ENCODE data around the gene HMCN1. TPM values are rescaled to one million over a fixed set of nuclear protein-coding genes. Genes with fewer than 3 reads are reported as not detected.

The HMCN1 gene
- polyA plus RNA-seq, 1 experiment: 20.9 TPM

DNA sequence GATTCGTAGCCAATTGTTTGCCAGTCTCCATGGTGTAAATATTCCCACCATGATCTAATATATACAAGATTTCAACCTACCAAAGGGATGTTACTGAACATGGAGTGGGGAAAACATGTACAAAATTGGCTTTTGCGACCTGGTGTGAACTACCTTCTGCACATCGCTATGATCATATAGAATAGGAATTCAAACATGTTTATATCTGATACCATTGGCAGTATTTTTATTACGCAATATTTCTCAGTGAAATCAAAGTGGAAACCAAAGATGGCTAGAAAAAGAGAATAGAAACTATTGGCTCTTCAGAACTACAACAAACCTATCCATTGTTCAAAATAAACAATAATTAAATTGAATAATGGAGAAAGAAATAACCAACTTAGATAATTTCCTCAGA is 355.7 kb downstream of the HMCN1 start:
- H3K9me3 ChIP-seq (ENCODE audit: control insufficient read depth, insufficient read depth, low read length): no peaks in the 10 kb centered on the region
- H3K27me3 ChIP-seq (ENCODE audit: control insufficient read depth, insufficient read depth, low read length): no peaks in the 10 kb centered on the region
- ChIA-PET POLR2A (no interaction called here), CTCF (no interaction called here)
- DNase-seq (ENCODE audit: low read depth, low spot score): no peak
- no peak for TF ChIP-seq CTCF (IDR thresholded peaks at IDR 0.05; ENCODE audit: low read depth, low read length)
- no peak overlapping the region for H3K4me3 ChIP-seq (ENCODE audit: low read depth, low read length)
- H3K27ac ChIP-seq (ENCODE audit: low read depth, low read length): no peak overlapping the region

GRCh38 chr1:186091222-186091720 is 357.1 kb downstream of the HMCN1 start:
- ChIA-PET CTCF (interaction anchor here (2.2 kb wide), 1 partner anchor 121 kb away, joined by 8 read pairs; no protein-coding TSS in a partner anchor), POLR2A (no interaction called here)
- H3K27ac ChIP-seq (ENCODE audit: low read depth, low read length): no peak overlapping the region
- no peaks in the 10 kb centered on the region for H3K27me3 ChIP-seq (ENCODE audit: control insufficient read depth, insufficient read depth, low read length)
- DNase-seq (ENCODE audit: low read depth, low spot score): no peak
- no peak for TF ChIP-seq CTCF (IDR thresholded peaks at IDR 0.05; ENCODE audit: low read depth, low read length)
- no peak overlapping the region for H3K4me3 ChIP-seq (ENCODE audit: low read depth, low read length)
- H3K9me3 ChIP-seq (ENCODE audit: control insufficient read depth, insufficient read depth, low read length): no peaks in the 10 kb centered on the region

DNA sequence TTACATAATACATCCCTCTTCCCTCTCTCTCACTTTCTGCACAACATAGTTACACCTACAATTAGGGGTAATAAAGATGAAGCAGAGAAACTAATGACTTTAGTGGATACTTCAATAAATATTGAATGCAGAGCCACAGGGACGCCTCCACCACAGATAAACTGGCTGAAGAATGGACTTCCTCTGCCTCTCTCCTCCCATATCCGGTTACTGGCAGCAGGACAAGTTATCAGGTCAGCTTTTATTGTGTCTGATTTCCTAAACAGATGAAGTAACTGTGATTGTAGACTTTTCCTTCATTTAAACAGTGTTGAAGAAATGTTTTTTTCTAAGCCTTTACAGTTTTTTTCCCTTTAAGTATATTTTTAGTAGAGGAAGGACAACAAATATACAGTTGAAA is 359.2 kb downstream of the HMCN1 start:
- ChIA-PET POLR2A (no interaction called here), CTCF (no interaction called here)
- DNase-seq (ENCODE audit: low read depth, low spot score): no peak
- Histone ChIP-seq H3K27ac (ENCODE audit: low read depth, low read length) (no peak overlapping the region), H3K27me3 (ENCODE audit: control insufficient read depth, insufficient read depth, low read length) (no peaks in the 10 kb centered on the region), H3K4me3 (ENCODE audit: low read depth, low read length) (no peak overlapping the region), H3K9me3 (ENCODE audit: control insufficient read depth, insufficient read depth, low read length) (no peaks in the 10 kb centered on the region)
- no peak for TF ChIP-seq CTCF (IDR thresholded peaks at IDR 0.05; ENCODE audit: low read depth, low read length)

DNA sequence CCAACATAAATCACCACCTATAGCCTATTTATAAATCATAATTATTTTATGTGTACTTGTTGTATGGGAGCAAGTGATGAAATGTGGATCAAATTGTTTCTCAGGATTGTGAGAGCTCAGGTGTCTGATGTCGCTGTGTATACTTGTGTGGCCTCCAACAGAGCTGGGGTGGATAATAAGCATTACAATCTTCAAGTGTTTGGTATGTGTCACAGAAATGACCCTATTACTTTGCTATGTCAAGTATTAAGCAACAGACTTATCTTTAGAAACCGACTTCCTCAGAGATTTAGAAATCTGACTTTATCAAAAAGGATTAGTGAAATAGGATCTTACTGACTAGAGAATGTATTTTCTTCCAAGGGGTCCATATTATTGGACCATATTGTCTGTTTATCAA is 360.0 kb downstream of the HMCN1 start:
- no peak for TF ChIP-seq CTCF (IDR thresholded peaks at IDR 0.05; ENCODE audit: low read depth, low read length)
- Histone ChIP-seq H3K4me3 (ENCODE audit: low read depth, low read length) (no peak overlapping the region), H3K27me3 (ENCODE audit: control insufficient read depth, insufficient read depth, low read length) (no peaks in the 10 kb centered on the region), H3K9me3 (ENCODE audit: control insufficient read depth, insufficient read depth, low read length) (no peaks in the 10 kb centered on the region), H3K27ac (ENCODE audit: low read depth, low read length) (no peak overlapping the region)
- ChIA-PET CTCF (no interaction called here), POLR2A (no interaction called here)
- no peak for DNase-seq (ENCODE audit: low read depth, low spot score)

GRCh38 chr1:186099336-186100104 is 365.3 kb downstream of the HMCN1 start:
- H3K27me3 ChIP-seq (ENCODE audit: control insufficient read depth, insufficient read depth, low read length): no peaks in the 10 kb centered on the region
- DNase-seq (ENCODE audit: low read depth, low spot score): no peak
- H3K27ac ChIP-seq (ENCODE audit: low read depth, low read length): no peak overlapping the region
- ChIA-PET POLR2A (no interaction called here), CTCF (interaction anchor here (2.0 kb wide), 1 partner anchor 56 kb away, joined by 4 read pairs; no protein-coding TSS in a partner anchor)
- no peak for TF ChIP-seq CTCF (IDR thresholded peaks at IDR 0.05; ENCODE audit: low read depth, low read length)
- H3K4me3 ChIP-seq (ENCODE audit: low read depth, low read length): no peak overlapping the region
- no peaks in the 10 kb centered on the region for H3K9me3 ChIP-seq (ENCODE audit: control insufficient read depth, insufficient read depth, low read length)
